ENCODE results near the gene NLGN4X. TPM values are rescaled to one million over a fixed set of nuclear protein-coding genes. Genes with fewer than 3 reads are reported as not detected.

The NLGN4X gene
- polyA plus RNA-seq, 1 of the 3 experiments (the other 2 are of a cell fraction), result 0.05 TPM

DNA sequence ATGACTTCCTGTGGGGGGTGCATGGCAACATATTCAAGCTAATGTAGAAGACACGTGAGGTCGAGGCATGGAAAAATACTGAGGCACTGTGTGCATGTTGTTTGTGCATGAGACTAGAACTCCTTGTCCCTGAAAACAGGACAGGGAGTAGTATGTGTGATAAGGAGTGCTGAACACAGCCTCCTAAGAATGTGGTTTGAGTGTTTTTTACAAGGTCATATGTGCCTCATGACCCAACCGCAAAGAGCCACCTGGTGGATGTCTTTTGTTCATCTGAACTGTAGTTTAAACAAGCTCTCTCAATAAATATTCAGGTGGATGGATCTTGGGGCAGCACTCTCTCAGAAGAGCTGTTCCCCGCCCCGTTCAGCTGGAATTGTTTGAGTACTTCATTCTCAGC lies 226.6 kb downstream of the NLGN4X start:
- Histone ChIP-seq H3K9me2 (no peaks in the 10 kb centered on the region), H3K4me3 (ENCODE audit: low read depth in 2 of 2, low read length in 1 of 2) (no peak overlapping the region), H3K79me2 (ENCODE audit: insufficient read depth) (no peaks in the 10 kb centered on the region), H3K4me2 (no peak overlapping the region), H3K36me3 (replicated peaks in 1 of 2; ENCODE audit: control insufficient read depth in 1 of 2, insufficient read depth in 2 of 2, low read length in 1 of 2) (no peaks in the 10 kb centered on the region), H4K20me1 (ENCODE audit: insufficient read depth) (no peaks in the 10 kb centered on the region), H3K9ac (no peak overlapping the region), H3F3A (replicated peaks; ENCODE audit: insufficient read depth) (no peaks in the 10 kb centered on the region), H3K27me3 (ENCODE audit: insufficient read depth) (no peaks in the 10 kb centered on the region), H2AFZ (ENCODE audit: low read depth) (no peak overlapping the region), H3K4me1 (ENCODE audit: control insufficient read depth in 1 of 2, insufficient read depth in 2 of 2, low read depth in 1 of 2, low read length in 1 of 2) (peaks cover 0 to 5% of the 10 kb centered on the region in 2 experiments; a peak in 1 of 4 replicates), H3K9me3 (no peaks in the 10 kb centered on the region), H3K27ac (ENCODE audit: low read depth in 2 of 2, low read length in 1 of 2) (no peak overlapping the region)
- TF ChIP-seq TAF1 (IDR thresholded peaks at IDR 0.05; ENCODE audit: borderline replicate concordance, low read depth, low read length) (no peak), GATA2 (CRISPR knock-in tag; IDR thresholded peaks at IDR 0.05) (no peak), RAD21 (IDR thresholded peaks at IDR 0.05; ENCODE audit: low read length) (no peak), MXI1 (IDR thresholded peaks at IDR 0.05; ENCODE audit: low read depth, low read length) (no peak), SIN3A (IDR thresholded peaks at IDR 0.05; ENCODE audit: borderline replicate concordance, low read depth, low read length) (no peak), YY1 (IDR thresholded peaks at IDR 0.05; ENCODE audit: low read depth) (no peak), NRF1 (IDR thresholded peaks at IDR 0.05; ENCODE audit: low read depth, low read length) (no peak), FOSL2 (IDR thresholded peaks at IDR 0.05; ENCODE audit: borderline replicate concordance, low read depth) (no peak)
- TF ChIP-seq, protein P1, sequence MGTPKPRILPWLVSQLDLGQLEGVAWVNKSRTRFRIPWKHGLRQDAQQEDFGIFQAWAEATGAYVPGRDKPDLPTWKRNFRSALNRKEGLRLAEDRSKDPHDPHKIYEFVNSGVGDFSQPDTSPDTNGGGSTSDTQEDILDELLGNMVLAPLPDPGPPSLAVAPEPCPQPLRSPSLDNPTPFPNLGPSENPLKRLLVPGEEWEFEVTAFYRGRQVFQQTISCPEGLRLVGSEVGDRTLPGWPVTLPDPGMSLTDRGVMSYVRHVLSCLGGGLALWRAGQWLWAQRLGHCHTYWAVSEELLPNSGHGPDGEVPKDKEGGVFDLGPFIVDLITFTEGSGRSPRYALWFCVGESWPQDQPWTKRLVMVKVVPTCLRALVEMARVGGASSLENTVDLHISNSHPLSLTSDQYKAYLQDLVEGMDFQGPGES (IDR thresholded peaks at IDR 0.05; ENCODE audit: low read depth, low read length), result no peak
- TF ChIP-seq, protein P2, sequence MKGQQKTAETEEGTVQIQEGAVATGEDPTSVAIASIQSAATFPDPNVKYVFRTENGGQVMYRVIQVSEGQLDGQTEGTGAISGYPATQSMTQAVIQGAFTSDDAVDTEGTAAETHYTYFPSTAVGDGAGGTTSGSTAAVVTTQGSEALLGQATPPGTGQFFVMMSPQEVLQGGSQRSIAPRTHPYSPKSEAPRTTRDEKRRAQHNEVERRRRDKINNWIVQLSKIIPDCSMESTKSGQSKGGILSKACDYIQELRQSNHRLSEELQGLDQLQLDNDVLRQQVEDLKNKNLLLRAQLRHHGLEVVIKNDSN (IDR thresholded peaks at IDR 0.05; ENCODE audit: borderline replicate concordance, low read depth), result no peak
- whole genome bisulfite sequencing (ENCODE audit: low lambda C conversion rate), result 31% methylated on average over 5 of the region's 5 CpGs
- no peak for DNase-seq
- CTCF ChIA-PET, result interaction anchor here (1.2 kb wide), 1 partner anchor 18 kb away, joined by 4 read pairs; no protein-coding TSS in a partner anchor
- POLR2A ChIA-PET, result no interaction called here

DNA sequence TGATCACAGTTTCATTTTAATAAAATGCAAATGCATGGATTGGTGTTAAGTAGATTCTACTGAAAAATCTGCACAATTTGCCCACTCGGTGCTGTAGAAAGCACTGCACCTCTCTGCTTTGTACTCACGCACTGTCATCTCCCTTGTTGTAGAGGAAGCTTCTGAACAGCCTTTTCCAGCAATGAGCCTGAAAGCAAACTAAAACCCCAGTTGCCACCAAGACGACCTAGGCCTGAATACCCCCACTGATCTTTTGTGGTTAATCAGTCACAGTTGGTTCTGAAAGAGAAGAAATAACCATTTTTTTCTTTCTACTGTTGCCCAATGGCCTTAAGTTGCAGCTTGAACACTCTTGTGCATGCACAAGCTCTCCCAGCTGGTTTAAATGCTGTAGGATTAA lies 229.8 kb downstream of the NLGN4X start:
- 19% methylated on average over 3 of the region's 3 CpGs for WGBS (ENCODE audit: low lambda C conversion rate)
- H3K9me3 ChIP-seq, result no peaks in the 10 kb centered on the region
- H3K36me3 ChIP-seq (replicated peaks in 1 of 2; ENCODE audit: control insufficient read depth in 1 of 2, insufficient read depth in 2 of 2, low read length in 1 of 2), result no peaks in the 10 kb centered on the region
- ChIA-PET CTCF (no interaction called here), POLR2A (no interaction called here)
- TF ChIP-seq, protein P2 (IDR thresholded peaks at IDR 0.05; ENCODE audit: borderline replicate concordance, low read depth), result no peak
- TF ChIP-seq GATA2 (CRISPR knock-in tag; IDR thresholded peaks at IDR 0.05), result no peak
- TF ChIP-seq YY1 (IDR thresholded peaks at IDR 0.05; ENCODE audit: low read depth), result no peak
- TF ChIP-seq, protein P1 (IDR thresholded peaks at IDR 0.05; ENCODE audit: low read depth, low read length), result no peak
- TF ChIP-seq ELF1 (IDR thresholded peaks at IDR 0.05), result no peak
- no peak for TF ChIP-seq NFIC (IDR thresholded peaks at IDR 0.05; ENCODE audit: borderline replicate concordance)
- no peak for TF ChIP-seq FOXM1 (IDR thresholded peaks at IDR 0.05; ENCODE audit: low read depth)
- no peak for TF ChIP-seq TCF12 (IDR thresholded peaks at IDR 0.05)
- TF ChIP-seq RFX5 (IDR thresholded peaks at IDR 0.05; ENCODE audit: low read length), result no peak
- no peak for TF ChIP-seq RXRA (IDR thresholded peaks at IDR 0.05; ENCODE audit: borderline replicate concordance, low read depth)
- no peak for TF ChIP-seq FOSL2 (IDR thresholded peaks at IDR 0.05; ENCODE audit: borderline replicate concordance, low read depth)
- TF ChIP-seq, protein P3, sequence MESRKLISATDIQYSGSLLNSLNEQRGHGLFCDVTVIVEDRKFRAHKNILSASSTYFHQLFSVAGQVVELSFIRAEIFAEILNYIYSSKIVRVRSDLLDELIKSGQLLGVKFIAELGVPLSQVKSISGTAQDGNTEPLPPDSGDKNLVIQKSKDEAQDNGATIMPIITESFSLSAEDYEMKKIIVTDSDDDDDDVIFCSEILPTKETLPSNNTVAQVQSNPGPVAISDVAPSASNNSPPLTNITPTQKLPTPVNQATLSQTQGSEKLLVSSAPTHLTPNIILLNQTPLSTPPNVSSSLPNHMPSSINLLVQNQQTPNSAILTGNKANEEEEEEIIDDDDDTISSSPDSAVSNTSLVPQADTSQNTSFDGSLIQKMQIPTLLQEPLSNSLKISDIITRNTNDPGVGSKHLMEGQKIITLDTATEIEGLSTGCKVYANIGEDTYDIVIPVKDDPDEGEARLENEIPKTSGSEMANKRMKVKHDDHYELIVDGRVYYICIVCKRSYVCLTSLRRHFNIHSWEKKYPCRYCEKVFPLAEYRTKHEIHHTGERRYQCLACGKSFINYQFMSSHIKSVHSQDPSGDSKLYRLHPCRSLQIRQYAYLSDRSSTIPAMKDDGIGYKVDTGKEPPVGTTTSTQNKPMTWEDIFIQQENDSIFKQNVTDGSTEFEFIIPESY (IDR thresholded peaks at IDR 0.05; ENCODE audit: borderline replicate concordance, low read depth), result no peak
- TF ChIP-seq, protein P4, sequence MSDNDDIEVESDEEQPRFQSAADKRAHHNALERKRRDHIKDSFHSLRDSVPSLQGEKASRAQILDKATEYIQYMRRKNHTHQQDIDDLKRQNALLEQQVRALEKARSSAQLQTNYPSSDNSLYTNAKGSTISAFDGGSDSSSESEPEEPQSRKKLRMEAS (IDR thresholded peaks at IDR 0.05; ENCODE audit: low read depth), result no peak
- no peaks in the 10 kb centered on the region for H3K27me3 ChIP-seq (ENCODE audit: insufficient read depth)
- DNase-seq, result no peak
- H3K9ac ChIP-seq, result no peak overlapping the region
- H4K20me1 ChIP-seq (ENCODE audit: insufficient read depth), result no peaks in the 10 kb centered on the region
- H3K4me3 ChIP-seq (ENCODE audit: low read depth in 2 of 2, low read length in 1 of 2), result no peak overlapping the region
- no peaks in the 10 kb centered on the region for H3F3A ChIP-seq (replicated peaks; ENCODE audit: insufficient read depth)
- no peaks in the 10 kb centered on the region; a peak in 2 of 4 replicates for H3K4me1 ChIP-seq (ENCODE audit: control insufficient read depth in 1 of 2, insufficient read depth in 2 of 2, low read depth in 1 of 2, low read length in 1 of 2)
- H3K79me2 ChIP-seq (ENCODE audit: insufficient read depth), result no peaks in the 10 kb centered on the region
- H2AFZ ChIP-seq (ENCODE audit: low read depth), result no peak overlapping the region
- no peaks in the 10 kb centered on the region for H3K9me2 ChIP-seq
- no peak overlapping the region for H3K27ac ChIP-seq (ENCODE audit: low read depth in 2 of 2, low read length in 1 of 2)
- H3K4me2 ChIP-seq, result no peak overlapping the region

Data from SK-N-SH (cell line).